ENCODE results near the gene KLK7.
A peak's percentile ranks its signal among the peaks of the same experiment; 100 is the strongest.

The KLK7 gene

DNA sequence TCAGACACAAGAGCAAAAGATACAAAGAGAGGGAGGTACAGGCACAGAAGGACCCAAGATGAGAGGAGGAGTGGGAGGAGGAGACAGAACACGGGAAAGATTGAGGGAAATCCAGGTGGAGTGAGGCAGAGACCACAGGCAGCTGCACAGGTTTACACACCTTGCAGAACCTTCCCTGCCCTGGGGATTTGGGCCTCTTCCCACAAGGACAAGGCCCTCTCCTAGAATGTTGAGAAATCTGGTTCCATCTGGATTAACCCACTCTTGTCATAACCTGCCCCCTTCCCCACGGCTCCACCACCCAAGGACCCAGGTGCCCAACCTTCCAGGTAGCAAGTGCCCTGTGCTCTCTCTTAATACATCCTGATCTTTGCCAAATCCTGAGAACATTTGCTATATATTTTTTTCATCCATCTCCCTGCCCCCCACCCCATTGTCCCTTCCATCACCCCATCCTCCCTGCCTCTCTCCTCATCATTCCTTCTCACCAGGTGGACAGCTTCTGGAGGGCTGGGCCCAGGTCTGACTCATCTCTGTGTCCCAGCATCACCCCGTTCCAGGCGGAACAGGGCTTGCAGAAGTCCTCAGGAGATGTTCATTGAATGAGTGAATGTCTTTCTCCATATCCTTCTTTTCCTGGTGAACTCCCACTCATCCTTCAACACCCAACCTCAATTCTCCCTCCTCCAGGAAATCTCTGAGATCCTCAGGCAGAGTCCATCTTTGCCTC is 26.5 kb upstream of the KLK7 start:
- no peaks in the 10 kb centered on the region for H3K9me3 ChIP-seq (ENCODE audit: control insufficient read depth, insufficient read depth, low read length)
- no peak overlapping the region for H3K9ac ChIP-seq (ENCODE audit: low read depth, low read length)
- H3K27me3 ChIP-seq (ENCODE audit: control insufficient read depth, insufficient read depth, low read length): no peaks in the 10 kb centered on the region
- no peak overlapping the region for H3K4me3 ChIP-seq (ENCODE audit: low read depth, low read length)
- H3K4me1 ChIP-seq (ENCODE audit: control insufficient read depth, insufficient read depth, low read length): no peaks in the 10 kb centered on the region
- H3K27ac ChIP-seq (ENCODE audit: low read depth, low read length): no peak overlapping the region
- H3K36me3 ChIP-seq (ENCODE audit: control insufficient read depth, insufficient read depth, low read length): no peaks in the 10 kb centered on the region

DNA sequence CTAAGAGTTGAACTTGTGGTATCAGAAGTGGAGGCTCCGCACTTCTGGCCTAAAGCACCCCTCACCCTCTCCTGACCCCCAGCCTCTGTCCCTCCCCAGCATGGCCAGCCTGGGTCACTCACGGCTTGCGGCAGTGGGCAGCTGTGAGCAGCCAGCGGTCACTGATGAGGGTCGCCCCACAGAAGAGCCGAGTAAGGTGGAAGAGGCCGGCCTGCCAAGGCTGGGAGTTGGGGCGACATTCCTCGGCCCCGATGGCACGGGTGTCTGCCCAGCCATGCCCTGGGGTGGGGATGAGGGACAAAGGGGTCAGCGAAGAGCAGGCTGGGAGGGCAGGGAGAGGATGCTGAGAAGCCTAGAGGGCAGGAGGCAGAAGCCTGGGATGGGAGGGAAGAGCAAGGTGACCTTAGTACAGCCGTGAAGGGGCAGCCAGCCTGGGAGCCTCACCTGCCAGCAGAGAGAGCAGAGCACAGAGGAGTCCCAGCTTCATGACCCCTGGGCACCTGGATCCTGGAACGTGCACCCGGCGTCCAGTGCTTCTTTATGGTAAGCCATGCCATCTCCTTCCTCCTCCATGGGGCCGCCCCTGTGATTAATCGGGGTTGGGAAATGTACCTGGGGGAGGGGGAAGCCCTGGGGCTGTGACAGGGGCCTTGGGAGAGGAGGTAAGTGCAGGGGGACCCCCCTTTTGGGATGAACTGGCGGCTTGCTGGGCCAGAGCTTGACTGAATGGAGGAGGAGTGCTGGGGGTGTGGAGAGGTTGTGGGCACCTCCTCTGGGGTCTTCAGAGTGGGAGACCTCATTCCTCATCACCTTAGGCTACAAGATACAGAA is 25.6 kb upstream of the KLK7 start:
- H3K27ac ChIP-seq (ENCODE audit: low read depth, low read length): no peak overlapping the region

DNA sequence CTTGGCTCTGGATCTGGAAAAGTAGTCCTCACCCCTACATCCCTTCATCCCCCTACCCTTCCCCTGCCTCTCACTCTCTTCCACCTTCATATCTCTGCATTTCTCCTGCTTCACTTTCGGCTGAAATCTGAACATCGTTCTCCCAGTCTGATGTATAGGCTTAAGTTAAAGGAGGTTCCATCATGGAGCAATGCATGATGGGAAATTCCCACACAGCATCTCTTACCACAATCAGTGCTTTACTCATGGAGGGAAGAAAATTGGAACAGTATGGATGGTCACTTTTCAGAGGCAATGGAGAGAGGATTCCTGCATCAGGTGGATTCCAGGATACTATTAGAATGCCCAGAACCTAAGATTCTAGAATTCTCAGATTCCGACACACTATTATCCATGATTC is 23.8 kb upstream of the KLK7 start:
- Histone ChIP-seq H3K36me3 (ENCODE audit: control insufficient read depth, insufficient read depth, low read length) (no peaks in the 10 kb centered on the region), H3K9me3 (ENCODE audit: control insufficient read depth, insufficient read depth, low read length) (no peaks in the 10 kb centered on the region), H3K4me1 (ENCODE audit: control insufficient read depth, insufficient read depth, low read length) (no peaks in the 10 kb centered on the region), H3K9ac (ENCODE audit: low read depth, low read length) (no peak overlapping the region), H3K27ac (ENCODE audit: low read depth, low read length) (no peak overlapping the region), H3K4me3 (ENCODE audit: low read depth, low read length) (no peak overlapping the region), H3K27me3 (ENCODE audit: control insufficient read depth, insufficient read depth, low read length) (no peaks in the 10 kb centered on the region)

More for the DNA sequence above, 25.6 kb upstream of the KLK7 start:
- Histone ChIP-seq H3K9ac (ENCODE audit: low read depth, low read length) (no peak overlapping the region), H3K9me3 (ENCODE audit: control insufficient read depth, insufficient read depth, low read length) (no peaks in the 10 kb centered on the region), H3K4me1 (ENCODE audit: control insufficient read depth, insufficient read depth, low read length) (no peaks in the 10 kb centered on the region), H3K36me3 (ENCODE audit: control insufficient read depth, insufficient read depth, low read length) (no peaks in the 10 kb centered on the region), H3K27me3 (ENCODE audit: control insufficient read depth, insufficient read depth, low read length) (no peaks in the 10 kb centered on the region), H3K4me3 (ENCODE audit: low read depth, low read length) (no peak overlapping the region)

DNA sequence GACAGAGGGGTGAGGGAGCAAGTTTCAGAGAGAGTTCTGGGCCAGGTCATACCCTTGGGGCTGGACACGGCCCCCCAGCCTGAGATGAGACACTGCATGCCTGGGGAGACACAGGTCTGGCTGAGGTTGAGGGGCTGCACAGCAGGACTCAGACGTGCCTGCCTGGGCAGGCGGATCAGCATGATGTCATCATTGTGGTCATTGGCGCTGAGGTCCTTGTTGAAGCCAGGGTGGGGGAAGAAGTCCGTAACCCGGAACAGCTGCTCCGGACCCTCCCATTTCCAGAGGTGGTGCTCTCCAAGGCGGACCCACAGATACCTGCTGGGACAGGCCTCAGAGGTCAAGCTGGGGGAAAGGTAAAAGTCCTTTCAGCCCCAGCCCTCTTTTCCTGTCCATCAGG is 22.7 kb upstream of the KLK7 start:
- H3K27me3 ChIP-seq (ENCODE audit: control insufficient read depth, insufficient read depth, low read length): no peaks in the 10 kb centered on the region
- H3K9me3 ChIP-seq (ENCODE audit: control insufficient read depth, insufficient read depth, low read length): no peaks in the 10 kb centered on the region
- no peak overlapping the region for H3K4me3 ChIP-seq (ENCODE audit: low read depth, low read length)
- no peak overlapping the region for H3K27ac ChIP-seq (ENCODE audit: low read depth, low read length)
- peaks cover 5% of the 10 kb centered on the region; the same call in 1 of the 2 replicates for H3K4me1 ChIP-seq (ENCODE audit: control insufficient read depth, insufficient read depth, low read length)
- no peaks in the 10 kb centered on the region for H3K36me3 ChIP-seq (ENCODE audit: control insufficient read depth, insufficient read depth, low read length)
- H3K9ac ChIP-seq (ENCODE audit: low read depth, low read length): no peak overlapping the region

DNA sequence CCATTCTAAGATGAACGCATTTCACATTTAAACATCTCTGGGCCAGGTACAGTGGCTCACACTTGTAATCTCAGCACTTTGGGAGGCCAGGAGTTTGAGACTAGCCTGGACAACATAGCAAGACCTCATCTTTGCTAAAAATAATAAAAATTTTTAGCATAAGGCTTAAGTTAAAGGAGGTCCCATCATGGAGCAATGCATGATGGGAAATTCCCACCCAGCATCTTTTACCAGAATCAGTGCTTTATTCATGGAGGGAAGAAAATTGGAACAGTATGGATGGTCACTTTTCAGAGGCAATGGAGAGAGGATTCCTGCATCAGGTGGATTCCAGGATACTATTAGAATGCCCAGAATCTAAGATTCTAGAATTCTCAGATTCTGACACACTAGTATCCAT is 21.5 kb upstream of the KLK7 start:
- Histone ChIP-seq H3K36me3 (ENCODE audit: control insufficient read depth, insufficient read depth, low read length) (no peaks in the 10 kb centered on the region), H3K4me1 (ENCODE audit: control insufficient read depth, insufficient read depth, low read length) (peaks cover 9% of the 10 kb centered on the region; the same call in 1 of the 2 replicates), H3K9me3 (ENCODE audit: control insufficient read depth, insufficient read depth, low read length) (no peaks in the 10 kb centered on the region), H3K4me3 (ENCODE audit: low read depth, low read length) (no peak overlapping the region), H3K27me3 (ENCODE audit: control insufficient read depth, insufficient read depth, low read length) (no peaks in the 10 kb centered on the region), H3K27ac (ENCODE audit: low read depth, low read length) (no peak overlapping the region), H3K9ac (ENCODE audit: low read depth, low read length) (no peak overlapping the region)

DNA sequence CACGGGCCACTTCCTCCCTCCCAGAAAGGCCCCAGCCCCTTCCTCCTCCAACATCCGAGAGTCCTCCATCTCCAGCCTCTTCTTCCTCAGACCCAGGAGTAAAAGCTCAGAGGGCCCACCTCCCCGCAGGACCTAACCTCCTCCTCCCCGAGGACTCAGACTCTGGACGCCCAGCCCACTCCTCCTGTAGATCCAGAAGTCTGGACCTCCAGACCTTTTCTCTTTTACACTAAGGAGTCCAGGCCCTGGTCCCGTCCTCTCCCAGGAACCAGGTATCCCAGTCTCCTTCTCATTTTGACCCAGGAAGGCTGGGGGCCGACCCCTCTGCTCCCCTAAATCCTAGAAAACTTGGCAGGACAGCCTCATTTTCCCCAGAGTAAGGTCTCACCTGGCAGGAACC is 19.6 kb upstream of the KLK7 start:
- H3K9ac ChIP-seq (ENCODE audit: low read depth, low read length): no peak overlapping the region
- peaks cover 9% of the 10 kb centered on the region; the same call in 1 of the 2 replicates for H3K4me1 ChIP-seq (ENCODE audit: control insufficient read depth, insufficient read depth, low read length)
- H3K27ac ChIP-seq (ENCODE audit: low read depth, low read length): no peak overlapping the region
- H3K4me3 ChIP-seq (ENCODE audit: low read depth, low read length): no peak overlapping the region
- no peaks in the 10 kb centered on the region for H3K36me3 ChIP-seq (ENCODE audit: control insufficient read depth, insufficient read depth, low read length)
- H3K9me3 ChIP-seq (ENCODE audit: control insufficient read depth, insufficient read depth, low read length): no peaks in the 10 kb centered on the region
- no peaks in the 10 kb centered on the region for H3K27me3 ChIP-seq (ENCODE audit: control insufficient read depth, insufficient read depth, low read length)

DNA sequence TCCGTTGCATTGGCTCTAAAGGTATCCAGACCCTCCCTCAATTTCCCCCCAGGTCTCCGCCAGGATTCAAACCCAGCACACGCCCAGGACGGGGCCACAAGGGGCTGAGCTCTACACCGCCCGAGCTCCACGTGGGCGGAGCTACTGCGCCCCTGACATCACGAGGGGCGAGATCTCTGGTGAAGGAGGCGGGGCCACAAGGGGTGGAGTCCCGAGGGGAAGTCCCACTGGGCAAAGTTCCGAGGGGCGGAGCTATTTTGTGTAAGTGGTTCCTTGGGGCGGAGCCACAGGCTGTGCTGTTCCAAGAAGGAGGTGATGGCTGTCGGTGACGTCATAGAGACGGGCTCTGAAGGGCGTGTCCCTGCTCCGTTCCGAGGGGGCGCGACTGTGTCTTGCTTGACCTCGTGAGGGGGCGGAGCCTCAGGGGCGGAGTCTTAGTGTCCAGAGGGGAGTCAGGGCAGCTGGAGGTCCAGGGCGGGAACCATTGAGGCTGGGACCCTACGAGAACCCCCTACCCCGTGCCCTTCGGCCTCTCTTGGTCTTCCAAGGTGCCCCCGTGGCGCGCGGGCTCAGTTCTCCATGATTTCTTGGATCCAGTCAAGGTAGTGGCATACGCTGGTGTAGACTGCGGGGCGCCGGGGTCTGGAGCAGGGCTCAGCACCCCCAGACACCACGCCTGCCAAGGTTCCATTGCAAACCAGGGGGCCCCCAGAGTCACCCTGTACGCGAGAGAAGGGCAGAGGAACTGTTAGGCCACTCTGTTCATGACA is 19.0 kb upstream of the KLK7 start:
- H3K4me3 ChIP-seq (ENCODE audit: low read depth, low read length): peak overlapping the region; percentile 52; the same call in 1 of the 2 replicates
- no peak overlapping the region for H3K9ac ChIP-seq (ENCODE audit: low read depth, low read length)
- no peaks in the 10 kb centered on the region for H3K9me3 ChIP-seq (ENCODE audit: control insufficient read depth, insufficient read depth, low read length)
- H3K4me1 ChIP-seq (ENCODE audit: control insufficient read depth, insufficient read depth, low read length): peaks cover 9% of the 10 kb centered on the region; the same call in 1 of the 2 replicates
- no peak overlapping the region for H3K27ac ChIP-seq (ENCODE audit: low read depth, low read length)
- no peaks in the 10 kb centered on the region for H3K27me3 ChIP-seq (ENCODE audit: control insufficient read depth, insufficient read depth, low read length)
- no peaks in the 10 kb centered on the region for H3K36me3 ChIP-seq (ENCODE audit: control insufficient read depth, insufficient read depth, low read length)

DNA sequence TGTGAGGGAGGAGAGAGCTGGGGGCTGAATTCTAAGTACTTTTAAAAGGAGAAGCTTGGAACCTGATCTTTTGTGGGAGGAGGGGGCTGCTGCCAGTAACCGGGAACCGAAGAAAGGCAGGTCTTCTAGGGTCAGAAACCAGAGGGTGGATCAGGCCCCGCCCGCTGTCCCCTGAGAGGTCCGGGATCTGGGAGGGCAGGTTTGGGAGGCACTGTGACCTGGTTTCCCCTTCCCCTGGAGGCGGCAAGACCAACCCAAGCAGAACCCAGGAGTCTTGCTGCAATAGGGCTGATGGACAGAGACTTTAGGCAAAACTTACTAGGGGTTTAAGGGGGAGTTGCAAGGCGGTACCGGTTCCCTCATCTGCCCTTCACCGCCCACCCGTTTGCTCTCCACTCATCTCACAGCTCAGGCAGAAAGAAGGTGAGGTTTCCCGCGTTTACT is 18.4 kb upstream of the KLK7 start:
- H3K4me1 ChIP-seq (ENCODE audit: control insufficient read depth, insufficient read depth, low read length): peaks cover 9% of the 10 kb centered on the region; the same call in 1 of the 2 replicates
- H3K36me3 ChIP-seq (ENCODE audit: control insufficient read depth, insufficient read depth, low read length): no peaks in the 10 kb centered on the region
- H3K4me3 ChIP-seq (ENCODE audit: low read depth, low read length): peak overlapping the region; percentile 52
- no peaks in the 10 kb centered on the region for H3K27me3 ChIP-seq (ENCODE audit: control insufficient read depth, insufficient read depth, low read length)
- H3K9me3 ChIP-seq (ENCODE audit: control insufficient read depth, insufficient read depth, low read length): no peaks in the 10 kb centered on the region
- H3K9ac ChIP-seq (ENCODE audit: low read depth, low read length): no peak overlapping the region
- no peak overlapping the region for H3K27ac ChIP-seq (ENCODE audit: low read depth, low read length)

DNA sequence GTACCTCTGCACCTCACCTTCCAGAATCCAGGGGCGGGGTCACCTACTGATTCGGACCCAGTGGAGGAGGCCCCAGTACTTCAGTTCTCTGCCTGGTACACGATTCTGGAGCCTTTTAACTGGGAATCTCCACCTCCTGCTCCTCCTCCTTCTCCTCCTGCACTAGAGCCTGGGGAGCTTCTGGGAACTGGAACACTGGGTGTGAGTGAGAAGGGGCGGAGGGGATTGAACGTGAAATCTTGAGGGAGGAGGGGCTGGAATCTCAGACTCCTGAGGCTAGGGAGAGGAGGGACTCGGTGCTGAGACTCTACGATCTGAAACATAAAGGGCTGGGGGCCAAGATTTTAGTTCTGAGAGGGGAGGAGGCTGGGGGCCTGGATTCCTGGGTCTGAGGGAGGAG is 17.8 kb upstream of the KLK7 start, which contains the start of gene KLK8:
TSS of gene KLK8 (minus strand) at position 90 of the 400 bp plus-strand sequence. CDS start 437 bp downstream, outside the sequence.
- Histone ChIP-seq H3K9me3 (ENCODE audit: control insufficient read depth, insufficient read depth, low read length) (no peaks in the 10 kb centered on the region), H3K36me3 (ENCODE audit: control insufficient read depth, insufficient read depth, low read length) (no peaks in the 10 kb centered on the region), H3K9ac (ENCODE audit: low read depth, low read length) (no peak within 1 kb of the TSS), H3K4me3 (ENCODE audit: low read depth, low read length) (peak within 1 kb of the TSS; percentile 52), H3K27ac (ENCODE audit: low read depth, low read length) (no peak within 1 kb of the TSS), H3K4me1 (ENCODE audit: control insufficient read depth, insufficient read depth, low read length) (peaks cover 9% of the 10 kb centered on the region; the same call in 1 of the 2 replicates), H3K27me3 (ENCODE audit: control insufficient read depth, insufficient read depth, low read length) (peaks cover 4% of the 10 kb centered on the region; the same call in 1 of the 2 replicates)

DNA sequence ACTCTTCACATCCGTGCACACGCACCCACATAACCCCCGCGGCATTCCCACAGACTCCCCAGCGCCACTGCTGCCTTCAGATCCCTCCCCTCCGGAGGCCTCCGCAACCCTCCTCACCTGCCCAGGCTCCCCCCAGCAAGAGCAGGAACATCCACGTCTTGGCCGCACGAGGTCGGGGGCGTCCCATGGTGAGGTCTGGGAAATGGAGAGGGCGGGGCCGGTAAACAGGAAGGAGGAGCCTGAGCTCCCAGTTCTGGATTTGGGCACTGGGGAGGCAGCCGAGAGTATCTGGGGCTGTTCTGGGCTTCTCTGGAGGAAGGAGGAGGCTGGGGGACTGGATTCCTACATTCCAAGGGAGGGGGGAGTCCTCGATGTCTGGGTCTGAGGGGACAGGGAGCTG is 17.3 kb upstream of the KLK7 start:
- peaks cover 9% of the 10 kb centered on the region; the same call in 1 of the 2 replicates for H3K4me1 ChIP-seq (ENCODE audit: control insufficient read depth, insufficient read depth, low read length)
- no peak overlapping the region for H3K9ac ChIP-seq (ENCODE audit: low read depth, low read length)
- H3K4me3 ChIP-seq (ENCODE audit: low read depth, low read length): no peak overlapping the region; the same call in 1 of the 2 replicates
- no peaks in the 10 kb centered on the region for H3K36me3 ChIP-seq (ENCODE audit: control insufficient read depth, insufficient read depth, low read length)
- peaks cover 4% of the 10 kb centered on the region; the same call in 1 of the 2 replicates for H3K27me3 ChIP-seq (ENCODE audit: control insufficient read depth, insufficient read depth, low read length)
- no peak overlapping the region for H3K27ac ChIP-seq (ENCODE audit: low read depth, low read length)
- H3K9me3 ChIP-seq (ENCODE audit: control insufficient read depth, insufficient read depth, low read length): no peaks in the 10 kb centered on the region
